Thyroid gland (tissue), 4 donors: ENCODE data around the gene STRIP1.

Source experiments
- CTCF ChIP-seq, 6 experiments: fragments of 200-600 bp in 3 of 6; fragments of 450-650 bp in 3 of 6; sonication (generic) in 3 of 6; IDR thresholded peaks; one replicate each; pipeline ENCODE4 v1.5.1; 2016 to 2019; ENCODE audit warnings: antibody characterized with exemption in 6 of 6, mild to moderate bottlenecking in 2 of 6, inconsistent platforms in 1 of 6, moderate library complexity in 1 of 6
- POLR2A ChIP-seq, 2 donors: fragments of 450-650 bp; IDR thresholded peaks; one replicate each; pipeline ENCODE4 v1.6.1; 2017; ENCODE audit warnings: antibody characterized with exemption in 2 of 2, mild to moderate bottlenecking in 2 of 2, moderate library complexity in 1 of 2

GRCh38 chr1:110069404-110070281, 35.2 kb downstream of the STRIP1 start:
- TF ChIP-seq CTCF (IDR thresholded peaks at IDR 0.05) (no peak), POLR2A (IDR thresholded peaks at IDR 0.05) (no peak)
